HepG2 (cell line): Measurements from ENCODE around the gene OSER1. TPM values are rescaled to one million over a fixed set of nuclear protein-coding genes. Genes with fewer than 3 reads are reported as not detected.
A peak's percentile ranks its signal among the peaks of the same experiment; 100 is the strongest.

Experiments
- ARID2 ChIP-seq: sonication (generic); formaldehyde crosslinking; IDR thresholded peaks from 2 replicates; pipeline ENCODE4 v1.8.1; 2022; ENCODE audit warnings: mild to moderate bottlenecking, missing genetic modification reagents, borderline replicate concordance
- ARNT ChIP-seq: fragments of 450-650 bp; IDR thresholded peaks from 2 replicates; pipeline ENCODE4 v1.6.1; 2017
- HBP1 ChIP-seq: IDR thresholded peaks from 2 replicates; pipeline ENCODE4 v1.6.1; 2016; ENCODE audit warnings: low read depth, control low read depth
- HNF1A ChIP-seq, 2 experiments: sonication (generic) in 1 of 2; formaldehyde crosslinking in 1 of 2; IDR thresholded peaks; 2 replicates each; pipeline versions ENCODE4 v1.4.0 to v1.6.1; 2016 to 2020; ENCODE audit warnings: borderline replicate concordance in 1 of 2, low read depth in 1 of 2, mild to moderate bottlenecking in 1 of 2, missing genetic modification reagents in 1 of 2
- KLF16 ChIP-seq, 2 experiments: sonication (generic) in 1 of 2; formaldehyde crosslinking in 1 of 2; IDR thresholded peaks; 2 replicates each; pipeline versions ENCODE4 v1.6.1 to v1.8.0; 2016 to 2023; ENCODE audit warnings: missing genetic modification reagents in 2 of 2, missing compliant biosample characterization in 1 of 2
- POLR2AphosphoS5 ChIP-seq: IDR thresholded peaks from 2 replicates; pipeline ENCODE4 v1.6.1; 2012; ENCODE audit warnings: low read depth, low read length
- SSRP1 ChIP-seq: IDR thresholded peaks from 2 replicates; pipeline ENCODE4 v1.6.1; 2016; ENCODE audit warnings: control low read depth
- ZBED4 ChIP-seq: sonication (generic); formaldehyde crosslinking; IDR thresholded peaks from 2 replicates; pipeline ENCODE4 v1.4.0; 2020; ENCODE audit warnings: missing genetic modification reagents, borderline replicate concordance
- ZBTB2 ChIP-seq: sonication (generic); formaldehyde crosslinking; IDR thresholded peaks from 2 replicates; pipeline ENCODE4 v1.8.0; 2022; ENCODE audit warnings: low read depth, missing genetic modification reagents
- ZNF3 ChIP-seq: IDR thresholded peaks from 2 replicates; pipeline ENCODE4 v1.7.0; 2017; ENCODE audit warnings: inconsistent platforms
- ZNF317 ChIP-seq: sonication (generic); formaldehyde crosslinking; IDR thresholded peaks from 2 replicates; pipeline ENCODE4 v1.5.0; 2020; ENCODE audit warnings: mild to moderate bottlenecking, missing genetic modification reagents
- ZNF451 ChIP-seq: sonication (generic); formaldehyde crosslinking; IDR thresholded peaks from 2 replicates; pipeline ENCODE4 v1.5.0; 2020; ENCODE audit warnings: mild to moderate bottlenecking, missing genetic modification reagents
- ZNF619 ChIP-seq: sonication (generic); formaldehyde crosslinking; IDR thresholded peaks from 2 replicates; pipeline ENCODE4 v1.4.0; 2020; ENCODE audit warnings: mild to moderate bottlenecking, missing genetic modification reagents
- ZNF704 ChIP-seq: sonication (generic); formaldehyde crosslinking; IDR thresholded peaks from 2 replicates; pipeline ENCODE4 v1.8.1; 2023; ENCODE audit warnings: mild to moderate bottlenecking, inconsistent platforms, moderate library complexity, missing genetic modification reagents, borderline replicate concordance
- ZNF839 ChIP-seq: sonication (generic); formaldehyde crosslinking; IDR thresholded peaks from 2 replicates; pipeline ENCODE4 v1.4.0; 2020; ENCODE audit warnings: missing genetic modification reagents, mild to moderate bottlenecking, borderline replicate concordance
- ZSCAN31 ChIP-seq: sonication (generic); formaldehyde crosslinking; IDR thresholded peaks from 2 replicates; pipeline ENCODE4 v1.5.0; 2020; ENCODE audit warnings: low read depth, mild to moderate bottlenecking, missing genetic modification reagents
- polyA plus RNA-seq, 8 experiments: library from polyadenylated mRNA; depleted of rRNA in 3 of 8; stranded (reverse) in 7 of 8; unstranded in 1 of 8; fragments of >200 nt; fragmentation: Illumina TruSeq in 4 of 8; extraction: Trizol in 4 of 8; gene quantifications; 2 replicates each; pipeline versions ENCODE4 v1.2.1 to v1.2.3, GENCODE V29; 2011 to 2016; ENCODE audit warnings: low read depth in 4 of 8, missing spikeins in 1 of 8, mixed read lengths in 1 of 8; ENCODE audit not compliant: insufficient read depth in 1 of 8
- total RNA-seq, 5 experiments: library from RNA; depleted of rRNA; stranded (reverse); fragments of >200 nt; fragmentation: Illumina TruSeq; extraction: Trizol; gene quantifications; 2 replicates each; pipeline ENCODE4 v1.2.3, GENCODE V29; 2016; ENCODE audit warnings: low read depth in 1 of 5

Gene OSER1
- total and polyA plus RNA-seq, 2 of the 13 experiments (the other 11 are each of a cell fraction or from before 2014, with no cell fraction given) = 71.2 to 71.5 TPM

GRCh38 chr20:44247586-44248409, 37.2 kb upstream of the OSER1 start (continued):
- TF ChIP-seq ZBTB2 (CRISPR knock-in tag) (no peak; the same call in 1 of the 2 replicates), ARNT (no peak), POLR2AphosphoS5 (no peak), ZNF704 (CRISPR knock-in tag) (peak; percentile 98), SSRP1 (CRISPR knock-in tag) (peak; percentile 86; the same call in 1 of the 2 replicates), ZBED4 (CRISPR knock-in tag) (peak; percentile 98), ZNF451 (CRISPR knock-in tag) (peak; percentile 98), KLF16 (CRISPR knock-in tag; IDR thresholded peaks at IDR 0.05) (peak in 1 of 2 experiments; percentile 99; a peak in 2 of 4 replicates), ARID2 (CRISPR knock-in tag) (no peak), HBP1 (CRISPR knock-in tag) (peak; percentile 98), ZSCAN31 (CRISPR knock-in tag) (peak; percentile 96), ZNF839 (CRISPR knock-in tag) (no peak), HNF1A (IDR thresholded peaks at IDR 0.05; ENCODE audit: low read depth) (no peak), HNF1A (CRISPR knock-in tag; IDR thresholded peaks at IDR 0.05; ENCODE audit: borderline replicate concordance) (peak; percentile 71), ZNF3 (CRISPR knock-in tag) (no peak), ZNF619 (peak; percentile 62; the same call in 1 of the 2 replicates), ZNF317 (CRISPR knock-in tag) (peak; percentile 93)
